Measurements from ENCODE around the gene AIRE.
A peak's percentile ranks its signal among the peaks of the same experiment; 100 is the strongest.
"Not testable (repeated sequence)": the region's sequence is repeated elsewhere in the genome, so short reads cannot be mapped to it uniquely, and the experiment has no call there.

The AIRE gene

DNA sequence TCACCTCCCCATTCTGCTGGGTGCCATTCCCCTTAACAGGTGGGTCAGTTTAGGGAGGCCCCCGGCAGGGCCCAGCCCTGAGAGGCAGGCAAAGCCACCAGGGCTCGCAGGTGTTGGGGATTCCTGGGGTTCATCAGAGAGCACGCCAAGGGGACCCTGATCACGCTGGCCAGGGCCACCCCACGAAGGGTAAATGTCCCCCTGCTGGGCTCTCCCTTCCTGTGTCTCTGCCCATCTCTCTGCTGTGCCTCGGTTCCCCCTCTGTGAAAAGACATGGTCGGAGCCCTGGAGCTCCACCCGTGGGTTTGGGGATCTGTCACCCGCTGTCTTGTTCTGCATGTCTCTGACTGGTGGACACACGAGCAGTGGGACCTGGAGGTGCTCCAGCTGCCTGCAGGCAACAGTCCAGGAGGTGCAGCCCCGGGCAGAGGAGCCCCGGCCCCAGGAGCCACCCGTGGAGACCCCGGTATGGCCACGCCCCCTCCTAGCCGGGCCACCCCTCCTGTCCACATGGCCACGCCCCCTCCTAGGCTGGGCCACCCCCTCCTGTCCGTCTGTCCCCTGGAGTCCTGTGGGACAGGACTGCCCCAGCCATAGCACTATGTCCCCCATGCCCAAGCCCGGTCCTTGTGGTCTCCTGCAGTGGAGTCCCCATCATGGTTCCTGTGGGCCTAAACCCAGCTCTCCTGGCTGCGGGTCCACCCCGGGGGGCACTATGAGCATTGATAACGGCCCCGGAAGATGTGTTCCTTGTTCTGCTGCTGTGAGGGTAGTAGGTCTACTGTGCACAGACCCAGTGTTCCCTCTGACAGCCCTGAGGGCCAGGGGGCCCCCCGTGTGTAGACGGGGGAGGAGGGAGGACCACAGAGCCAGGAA, 6.5 kb downstream of the AIRE start:
- DNase-seq: no peak

DNA sequence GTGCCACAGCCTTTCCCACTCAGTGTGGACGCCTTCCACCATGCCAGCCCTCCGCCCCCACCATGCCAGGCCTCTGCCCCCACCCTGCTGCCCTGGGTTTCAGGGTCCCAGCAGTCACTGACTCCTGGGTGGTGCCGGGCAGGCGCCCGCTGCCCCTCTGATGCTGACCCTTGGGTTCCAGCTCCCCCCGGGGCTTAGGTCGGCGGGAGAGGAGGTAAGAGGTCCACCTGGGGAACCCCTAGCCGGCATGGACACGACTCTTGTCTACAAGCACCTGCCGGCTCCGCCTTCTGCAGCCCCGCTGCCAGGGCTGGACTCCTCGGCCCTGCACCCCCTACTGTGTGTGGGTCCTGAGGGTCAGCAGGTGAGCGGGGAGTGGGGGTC, 7.1 kb downstream of the AIRE start:
- DNase-seq: no peak

DNA sequence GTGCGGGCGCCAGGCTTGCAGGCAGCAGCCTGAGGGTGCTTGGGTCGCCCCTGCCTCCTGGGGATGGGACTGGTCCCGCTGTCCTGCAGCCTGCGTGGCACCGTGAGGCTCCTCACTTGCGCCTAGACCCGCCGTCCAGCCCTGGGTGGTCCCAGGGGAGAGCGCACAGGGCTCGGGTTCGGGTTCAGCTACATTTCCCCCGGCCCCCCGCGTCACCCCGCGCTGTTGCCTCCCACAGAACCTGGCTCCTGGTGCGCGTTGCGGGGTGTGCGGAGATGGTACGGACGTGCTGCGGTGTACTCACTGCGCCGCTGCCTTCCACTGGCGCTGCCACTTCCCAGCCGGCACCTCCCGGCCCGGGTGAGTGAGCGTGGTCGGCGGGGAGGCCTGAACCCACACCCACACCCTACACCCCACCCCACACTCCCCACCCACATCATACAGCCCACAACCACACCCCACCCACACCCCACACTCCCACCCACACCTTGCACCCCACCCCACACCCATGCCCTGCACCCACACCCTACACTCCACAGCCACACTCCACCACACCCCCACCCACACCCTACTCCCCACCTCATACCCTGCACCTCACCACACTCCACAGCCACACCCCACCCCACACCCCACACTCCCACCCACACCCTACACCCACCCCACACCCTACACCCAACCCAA, 8.0 kb downstream of the AIRE start:
- no peak for DNase-seq

DNA sequence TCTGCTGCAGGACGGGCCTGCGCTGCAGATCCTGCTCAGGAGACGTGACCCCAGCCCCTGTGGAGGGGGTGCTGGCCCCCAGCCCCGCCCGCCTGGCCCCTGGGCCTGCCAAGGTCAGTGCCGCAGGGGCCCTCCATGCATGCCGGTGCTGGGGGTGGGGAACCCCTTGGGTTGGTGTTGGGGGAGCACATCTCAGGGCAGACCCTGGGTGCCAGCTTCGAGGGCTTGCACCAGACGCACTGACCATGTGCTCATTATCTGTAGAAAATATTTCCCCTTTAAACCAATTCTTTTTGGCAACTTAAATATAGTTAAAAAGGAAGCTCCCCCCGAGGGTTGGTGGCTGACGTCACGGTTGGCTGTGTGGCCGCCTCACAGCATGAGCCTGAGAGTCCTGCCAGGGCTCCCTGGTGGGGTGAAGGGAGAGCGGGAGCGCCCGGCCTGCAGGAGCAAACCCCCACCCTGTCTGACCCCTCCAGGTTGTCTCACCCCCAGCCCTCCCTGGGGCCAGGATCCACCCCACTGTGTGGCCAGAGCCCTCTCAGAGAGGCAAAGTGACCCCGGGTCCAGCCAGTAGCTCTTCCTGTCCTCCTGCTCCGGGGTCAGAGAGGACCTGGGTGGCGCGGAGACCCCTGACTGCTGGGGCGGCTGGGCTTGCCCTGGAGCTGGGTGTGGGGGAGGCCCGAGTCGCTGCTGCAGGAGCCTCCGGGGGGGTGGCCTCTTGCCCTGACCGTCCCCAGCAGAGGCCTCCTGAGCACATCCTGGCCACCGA, 8.9 kb downstream of the AIRE start:
- DNase-seq: no peak

DNA sequence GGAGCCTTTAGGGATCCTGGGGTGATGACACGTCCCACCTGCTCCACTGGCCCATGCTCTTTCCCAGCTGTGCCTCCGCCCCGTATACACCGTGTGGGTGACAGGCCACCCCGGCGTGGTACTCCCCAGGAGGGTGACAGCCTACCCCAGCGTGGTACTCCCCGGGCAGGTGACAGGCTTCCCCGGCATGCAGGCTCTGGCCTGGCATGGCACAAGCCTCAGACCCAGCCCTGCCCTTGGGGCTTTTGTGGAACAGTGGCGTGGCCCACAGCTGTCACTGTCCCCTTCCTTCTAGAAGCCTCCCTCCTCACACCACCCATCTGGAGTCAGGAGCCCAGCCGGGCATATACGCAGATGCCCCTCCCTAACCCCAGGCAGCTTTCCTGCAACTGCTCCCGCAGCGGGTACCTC, 9.5 kb downstream of the AIRE start:
- no peak for DNase-seq

DNA sequence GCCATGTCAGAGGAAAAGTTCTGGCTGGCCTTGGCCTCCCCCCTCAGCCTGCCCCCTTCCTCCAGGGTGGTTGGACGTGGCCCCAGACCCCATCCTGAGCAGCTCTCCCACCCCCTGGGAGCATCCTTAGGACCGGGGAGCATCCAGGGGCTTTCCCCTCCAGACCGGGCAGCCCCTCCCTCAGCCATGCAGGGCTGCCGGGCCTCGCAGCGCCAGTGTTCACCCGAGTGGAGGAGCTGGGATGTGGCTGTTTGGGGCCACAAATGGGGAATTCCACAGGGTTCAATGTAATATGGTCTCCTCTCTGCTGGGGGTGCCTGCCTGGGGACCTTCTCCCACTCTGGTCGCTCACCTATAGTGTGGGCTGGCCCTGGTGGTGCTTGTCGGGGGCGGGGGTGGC, 10.0 kb downstream of the AIRE start:
- no peak for DNase-seq

DNA sequence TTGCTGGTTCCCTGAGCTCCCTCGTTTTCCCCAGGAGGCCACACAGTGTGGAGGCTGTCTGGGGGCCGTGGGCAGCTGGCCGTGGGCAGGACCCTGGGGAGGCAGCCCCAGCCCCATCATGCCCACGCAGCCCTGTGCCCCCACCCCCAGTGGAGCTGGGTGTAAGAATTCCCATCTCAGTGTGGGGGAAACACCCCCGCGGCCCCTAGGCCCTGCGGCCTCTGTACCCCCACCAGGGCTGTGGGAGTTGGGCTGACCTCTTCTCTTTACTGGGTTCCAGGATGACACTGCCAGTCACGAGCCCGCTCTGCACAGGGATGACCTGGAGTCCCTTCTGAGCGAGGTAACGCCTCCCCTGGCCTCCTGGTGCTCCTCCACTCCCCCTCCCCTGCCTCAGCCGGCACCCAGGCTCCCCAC, 10.4 kb downstream of the AIRE start:
- no peak for DNase-seq

DNA sequence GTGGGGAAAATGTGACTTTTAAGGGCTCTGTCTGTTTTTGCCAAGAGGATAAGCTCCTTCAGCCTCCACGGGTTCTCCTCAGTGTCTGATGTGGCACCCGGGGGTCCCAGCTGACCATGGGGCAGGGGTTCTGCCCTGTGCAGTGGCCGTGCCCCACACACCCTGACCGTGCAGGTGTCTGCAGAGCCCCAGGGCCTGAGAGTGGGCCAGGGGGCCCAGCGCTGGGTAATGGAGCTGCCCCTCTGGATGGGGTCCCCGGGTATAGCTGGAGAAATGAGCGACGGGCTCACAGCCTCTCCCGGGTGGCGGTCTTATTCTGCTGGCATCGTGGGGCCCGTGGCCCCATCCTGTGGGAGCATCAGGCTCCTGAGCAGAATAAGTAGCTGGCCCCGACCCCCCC, 11.2 kb downstream of the AIRE start:
- no peak for DNase-seq

DNA sequence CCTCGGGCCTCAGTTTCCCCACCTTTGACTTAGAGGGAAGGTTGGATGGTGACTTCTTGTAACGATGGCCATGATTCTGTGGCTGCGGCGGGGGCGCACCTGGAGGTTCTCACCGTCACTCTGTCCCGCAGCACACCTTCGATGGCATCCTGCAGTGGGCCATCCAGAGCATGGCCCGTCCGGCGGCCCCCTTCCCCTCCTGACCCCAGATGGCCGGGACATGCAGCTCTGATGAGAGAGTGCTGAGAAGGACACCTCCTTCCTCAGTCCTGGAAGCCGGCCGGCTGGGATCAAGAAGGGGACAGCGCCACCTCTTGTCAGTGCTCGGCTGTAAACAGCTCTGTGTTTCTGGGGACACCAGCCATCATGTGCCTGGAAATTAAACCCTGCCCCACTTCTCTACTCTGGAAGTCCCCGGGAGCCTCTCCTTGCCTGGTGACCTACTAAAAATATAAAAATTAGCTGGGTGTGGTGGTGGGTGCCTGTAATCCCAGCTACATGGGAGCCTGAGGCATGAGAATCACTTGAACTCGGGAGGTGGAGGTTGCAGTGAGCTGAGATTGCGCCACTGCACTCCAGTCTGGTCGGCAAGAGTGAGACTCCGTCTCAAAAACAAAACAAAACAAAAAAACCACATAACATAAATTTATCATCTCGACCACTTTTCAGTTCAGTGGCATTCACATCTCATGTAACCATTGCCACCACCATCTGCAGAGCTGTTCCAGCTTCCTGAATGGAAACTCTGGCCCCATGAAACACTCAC, 12.0 kb downstream of the AIRE start:
- DNase-seq: peak; percentile 67

DNA sequence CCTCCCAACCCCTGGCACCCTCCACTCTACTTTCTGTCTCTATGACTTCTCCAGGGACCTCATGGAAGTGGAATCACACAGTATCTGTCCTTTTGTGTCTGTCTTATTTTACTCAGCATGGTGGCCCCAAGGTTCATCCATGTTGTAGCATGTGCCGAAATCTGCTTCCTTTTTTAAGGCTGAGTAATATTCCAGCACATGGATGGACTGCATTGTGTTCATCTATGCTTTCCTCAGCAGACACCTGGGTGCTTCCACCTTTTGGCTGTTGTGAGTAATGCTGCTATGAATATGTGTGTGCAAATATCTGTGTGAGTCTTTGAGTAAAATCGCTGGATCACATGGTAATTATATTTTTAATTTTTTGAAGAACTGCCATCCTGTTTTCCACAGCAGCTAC, 12.6 kb downstream of the AIRE start:
- DNase-seq: no peak

DNA sequence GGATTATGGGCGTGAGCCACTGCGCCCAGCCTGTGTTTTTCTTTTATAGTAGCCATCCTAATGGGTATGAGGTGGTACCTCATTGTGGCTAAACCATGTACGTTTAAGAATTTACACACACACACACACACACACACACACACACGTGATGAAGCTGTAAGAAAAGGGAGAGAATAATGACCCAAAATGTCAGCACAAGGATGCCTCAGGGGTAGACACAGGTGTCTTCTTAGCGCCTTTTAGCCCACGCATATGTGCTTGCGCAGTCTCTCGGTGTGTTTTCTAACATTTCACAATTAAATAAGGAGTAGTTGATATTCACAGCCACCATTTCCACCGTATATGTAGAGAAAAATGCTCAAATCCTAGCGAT, 13.4 kb downstream of the AIRE start:
- DNase-seq: no peak

DNA sequence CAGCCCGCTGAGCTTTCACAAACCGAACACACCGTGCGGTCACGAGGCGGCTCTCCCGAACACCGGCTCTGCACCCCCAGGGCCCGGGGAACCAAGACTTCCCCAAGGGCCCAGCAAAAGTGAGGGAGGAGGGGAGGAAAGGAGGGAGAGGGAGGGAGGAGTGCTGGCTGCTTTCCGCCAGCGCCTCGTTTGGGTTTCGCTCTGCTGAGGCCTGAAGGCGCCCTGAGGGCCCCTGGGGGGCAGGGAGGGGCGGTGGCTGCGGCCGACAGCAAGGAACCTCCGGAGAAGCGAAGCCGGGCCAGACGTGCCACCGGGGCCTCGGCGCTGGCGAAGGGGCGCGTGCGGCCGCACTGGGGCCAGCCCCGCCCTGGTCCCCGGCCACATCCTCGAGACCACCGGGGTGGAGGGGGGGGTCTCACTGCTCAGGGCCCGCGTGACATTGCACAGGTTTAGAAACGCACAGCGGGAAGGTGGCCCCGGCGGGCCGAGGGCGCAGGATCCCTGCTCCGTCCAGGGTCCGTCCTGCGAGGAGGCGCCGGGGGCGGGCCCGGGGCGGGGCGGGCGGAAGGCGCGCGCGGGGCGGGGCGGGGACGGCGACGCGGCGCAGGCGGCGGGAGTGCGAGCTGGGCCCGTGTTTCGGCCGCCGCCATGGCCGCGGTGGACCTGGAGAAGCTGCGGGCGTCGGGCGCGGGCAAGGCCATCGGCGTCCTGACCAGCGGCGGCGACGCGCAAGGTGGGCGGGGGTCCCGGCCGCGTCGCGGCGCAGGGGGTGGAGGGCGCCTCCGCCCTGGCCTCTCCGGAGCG, 14.0 kb downstream of the AIRE start, which contains the start of gene PFKL:
TSS of gene PFKL (plus strand) at position 596 of the 804 bp plus-strand sequence. CDS start at position 649, 53 bp downstream.
- DNase-seq: peak; percentile 62

DNA sequence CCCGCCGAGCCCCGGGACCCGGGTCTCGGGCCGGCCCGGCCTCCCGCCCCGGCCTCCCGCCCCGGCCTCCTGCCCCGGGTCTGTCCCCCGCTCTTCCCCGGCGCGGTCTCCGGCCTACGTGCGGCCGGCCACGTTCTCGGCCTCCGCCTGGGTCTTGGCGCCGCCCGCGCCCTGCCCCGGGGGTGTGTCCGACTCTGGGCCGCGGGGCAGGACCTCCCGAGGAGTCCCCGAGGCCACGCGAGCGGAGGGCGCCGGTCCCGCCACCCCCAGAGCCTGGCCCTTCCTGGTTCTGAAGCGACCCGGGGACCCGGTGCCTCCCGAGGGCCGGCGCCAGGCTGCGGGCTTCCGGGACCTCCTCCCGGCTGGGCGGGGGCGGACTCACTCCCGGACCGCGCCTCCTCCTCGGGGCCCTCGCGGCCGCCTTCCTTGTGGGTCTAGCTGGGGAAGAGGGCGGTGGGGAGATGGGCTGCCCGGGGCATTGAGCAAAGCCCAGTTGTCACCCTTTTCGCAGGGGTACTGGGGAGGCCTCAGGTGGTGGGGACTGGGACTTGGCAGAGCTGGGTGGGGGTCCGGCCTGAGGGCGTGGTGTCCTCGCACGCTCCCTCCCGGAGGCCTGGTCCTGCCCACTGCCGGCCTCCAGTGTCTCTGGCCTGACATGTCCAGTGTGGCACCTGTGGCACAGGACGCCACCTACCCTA, 14.7 kb downstream of the AIRE start:
- peak; percentile 39 for DNase-seq

DNA sequence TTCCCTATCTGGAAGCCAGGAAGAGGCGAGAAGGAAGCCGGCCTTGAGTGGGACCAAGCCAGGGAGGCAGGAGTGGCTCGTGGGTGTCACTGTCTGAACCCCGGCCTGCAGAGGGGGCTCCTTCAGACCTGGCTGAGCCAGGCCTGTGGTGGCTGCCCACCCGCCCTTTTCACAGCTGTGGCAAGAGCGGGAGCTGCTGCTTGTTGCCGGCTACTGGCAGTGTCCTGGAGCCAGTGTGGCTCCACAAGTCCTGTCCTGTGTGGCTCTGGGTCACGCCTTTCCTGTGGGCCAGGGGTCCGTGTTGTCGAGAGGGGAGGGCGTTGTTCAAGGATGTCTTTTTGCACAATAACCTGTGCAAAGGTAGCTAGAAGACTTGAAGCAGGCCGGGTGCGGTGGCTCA, 15.5 kb downstream of the AIRE start:
- no peak for DNase-seq

DNA sequence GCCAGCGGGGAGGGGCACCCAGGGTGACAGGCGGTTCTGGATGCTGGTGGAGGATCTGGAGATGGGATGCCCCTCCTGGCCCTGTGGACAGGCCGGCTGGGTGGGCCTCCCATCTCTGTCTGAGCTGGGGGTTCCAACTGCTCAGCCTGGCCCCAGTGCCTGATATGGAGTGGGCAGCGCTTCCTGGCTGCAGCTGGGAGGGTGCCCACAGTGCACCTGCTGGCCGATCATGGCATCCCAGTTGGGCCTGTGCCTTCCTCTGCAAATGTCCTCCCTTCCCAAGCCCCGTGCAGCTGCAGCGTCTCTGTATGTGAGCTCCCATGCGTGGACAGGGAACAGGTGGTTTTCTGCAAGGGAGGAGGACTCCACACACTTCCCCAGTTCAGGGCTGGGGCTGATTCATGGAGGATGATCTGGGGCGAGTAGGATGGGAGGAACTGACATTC, 16.3 kb downstream of the AIRE start:
- no peak for DNase-seq

DNA sequence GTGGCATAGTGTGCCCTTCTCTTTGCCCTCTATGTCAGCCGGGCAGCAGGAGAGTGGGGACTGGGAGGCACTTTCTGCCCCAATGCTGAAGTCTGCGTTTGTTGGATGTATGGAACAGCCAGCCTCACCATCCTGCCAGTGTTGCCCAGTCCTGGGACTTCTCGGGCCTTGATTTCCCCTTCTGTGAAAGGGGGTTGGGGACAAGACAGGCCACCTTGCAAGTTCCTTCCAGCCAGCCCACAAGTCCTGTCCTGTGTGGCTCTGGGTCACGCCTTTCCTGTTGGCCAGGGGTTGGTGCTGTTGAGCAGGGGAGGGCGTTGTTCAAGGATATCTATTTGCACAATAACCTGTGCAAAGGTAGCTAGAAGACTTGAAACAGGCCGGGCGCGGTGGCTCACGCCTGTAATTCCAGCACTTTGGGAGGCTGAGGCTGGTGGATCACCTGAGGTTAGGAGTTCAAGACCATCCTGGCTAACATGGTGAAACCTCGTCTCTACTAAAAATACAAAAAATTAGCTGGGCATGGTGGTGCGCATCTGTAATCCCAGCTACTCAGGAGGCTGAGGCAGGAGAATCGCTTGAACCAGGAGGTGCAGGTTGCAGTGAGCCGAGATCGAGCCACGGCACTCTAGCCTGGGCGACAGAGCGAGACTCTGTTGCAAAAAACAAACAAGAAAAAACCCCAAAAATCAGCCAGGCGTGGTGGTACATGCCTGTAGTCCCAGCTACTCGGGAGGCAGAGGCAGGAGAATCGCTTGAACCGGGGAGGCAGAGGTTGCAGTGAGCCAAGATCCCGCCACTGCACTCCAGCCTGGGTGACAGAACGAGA, 17.1 kb downstream of the AIRE start:
- not testable (repeated sequence) for DNase-seq

DNA sequence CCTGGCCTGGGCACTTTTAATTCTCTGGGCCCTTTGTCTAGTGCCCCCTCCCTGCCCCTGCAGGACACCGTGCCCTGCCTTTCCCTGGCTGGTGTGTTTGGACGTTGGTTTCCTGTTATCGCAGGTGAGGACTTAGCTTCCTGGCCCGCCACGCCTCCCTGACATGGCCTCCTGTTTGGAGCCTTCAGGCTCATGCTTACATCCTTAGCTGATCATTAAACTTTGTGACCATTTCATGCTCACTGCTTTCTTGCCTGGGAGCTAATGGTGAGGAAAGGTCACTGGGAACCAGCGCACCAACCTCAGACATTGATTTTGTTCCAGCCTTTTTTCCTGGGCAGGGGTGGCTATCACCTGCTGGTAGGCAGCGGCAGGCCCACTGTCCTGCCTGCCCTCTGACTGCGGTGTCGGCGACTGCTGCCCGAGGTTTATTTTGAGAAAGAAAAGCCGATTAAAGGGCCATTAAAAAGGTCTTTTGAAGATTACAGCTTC, 17.9 kb downstream of the AIRE start:
- no peak for DNase-seq

DNA sequence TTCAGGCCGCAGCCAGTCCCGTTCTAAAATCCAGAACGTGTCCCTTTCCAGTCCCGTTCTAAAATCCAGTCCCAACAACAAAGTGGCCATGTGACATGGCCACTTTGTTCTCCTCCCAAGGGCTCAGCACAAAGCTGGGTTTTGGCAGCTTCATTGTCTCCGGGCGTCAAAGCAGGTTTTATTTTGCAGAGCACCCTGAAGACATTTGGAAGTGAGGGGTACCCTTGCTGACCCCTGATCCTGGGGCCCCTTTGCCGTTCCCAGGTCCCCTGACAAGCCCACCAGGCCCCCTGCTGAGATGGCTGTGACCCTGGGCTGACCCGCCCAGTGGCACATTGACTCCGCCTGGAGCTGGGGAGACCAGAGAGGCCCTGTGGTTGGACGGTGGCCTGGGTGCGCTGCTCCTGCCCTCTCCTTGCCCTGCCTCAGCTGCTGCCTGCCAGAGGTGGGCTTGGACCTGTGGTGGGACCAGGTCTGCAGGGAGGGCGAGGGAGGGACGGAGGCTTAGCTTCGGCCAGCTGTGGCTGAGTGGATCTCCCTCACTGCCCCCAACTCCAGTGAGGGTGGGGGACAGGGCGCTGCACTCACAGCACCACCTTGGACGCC, 18.4 kb downstream of the AIRE start:
- DNase-seq: no peak

DNA sequence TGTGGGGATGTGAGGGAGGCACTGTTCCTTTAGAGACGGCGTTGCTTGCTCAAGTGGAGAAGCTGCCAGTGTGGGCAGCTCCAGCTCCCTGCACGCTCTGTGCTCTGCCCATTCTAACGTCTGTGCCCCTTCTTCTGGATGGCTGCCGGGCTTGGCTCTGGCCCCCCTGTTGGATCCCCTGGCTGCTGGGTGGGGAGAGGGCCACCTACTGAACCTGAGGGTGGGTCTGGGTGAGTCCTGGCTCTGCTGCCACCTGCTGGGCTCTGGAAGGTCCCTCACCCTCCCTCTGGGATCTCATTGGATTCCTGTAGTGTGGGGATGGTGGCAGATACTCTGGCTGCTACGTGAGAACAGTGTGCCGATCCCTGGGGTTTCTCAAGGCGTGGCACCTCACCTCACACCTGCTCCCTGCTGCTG, 19.2 kb downstream of the AIRE start:
- no peak for DNase-seq

DNA sequence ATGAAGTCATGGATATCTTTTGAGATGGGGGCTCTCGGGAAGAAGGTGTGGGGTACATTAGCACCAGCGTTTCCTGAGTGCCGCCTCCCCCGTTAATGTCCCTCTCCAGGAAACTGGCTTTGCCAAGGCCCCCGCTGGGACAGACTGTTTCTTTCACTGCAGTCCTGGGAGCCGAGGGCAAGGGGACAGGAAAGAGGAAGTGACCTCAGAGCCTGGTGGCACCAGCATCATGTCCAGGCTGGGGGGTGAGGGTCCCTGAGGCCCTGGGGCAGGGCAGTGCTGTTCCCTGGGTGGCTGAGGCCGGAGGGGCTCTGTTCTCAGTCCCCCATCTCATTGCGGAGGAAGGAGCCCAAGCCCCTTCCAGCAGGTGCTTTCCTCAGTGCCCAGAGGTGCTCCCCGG, 20.0 kb downstream of the AIRE start:
- no peak for DNase-seq

Measured in T1000 (cell line).